ENCODE measurements around the gene DDIT3.
A peak's percentile ranks its signal among the peaks of the same experiment; 100 is the strongest.

DDIT3 gene

DNA sequence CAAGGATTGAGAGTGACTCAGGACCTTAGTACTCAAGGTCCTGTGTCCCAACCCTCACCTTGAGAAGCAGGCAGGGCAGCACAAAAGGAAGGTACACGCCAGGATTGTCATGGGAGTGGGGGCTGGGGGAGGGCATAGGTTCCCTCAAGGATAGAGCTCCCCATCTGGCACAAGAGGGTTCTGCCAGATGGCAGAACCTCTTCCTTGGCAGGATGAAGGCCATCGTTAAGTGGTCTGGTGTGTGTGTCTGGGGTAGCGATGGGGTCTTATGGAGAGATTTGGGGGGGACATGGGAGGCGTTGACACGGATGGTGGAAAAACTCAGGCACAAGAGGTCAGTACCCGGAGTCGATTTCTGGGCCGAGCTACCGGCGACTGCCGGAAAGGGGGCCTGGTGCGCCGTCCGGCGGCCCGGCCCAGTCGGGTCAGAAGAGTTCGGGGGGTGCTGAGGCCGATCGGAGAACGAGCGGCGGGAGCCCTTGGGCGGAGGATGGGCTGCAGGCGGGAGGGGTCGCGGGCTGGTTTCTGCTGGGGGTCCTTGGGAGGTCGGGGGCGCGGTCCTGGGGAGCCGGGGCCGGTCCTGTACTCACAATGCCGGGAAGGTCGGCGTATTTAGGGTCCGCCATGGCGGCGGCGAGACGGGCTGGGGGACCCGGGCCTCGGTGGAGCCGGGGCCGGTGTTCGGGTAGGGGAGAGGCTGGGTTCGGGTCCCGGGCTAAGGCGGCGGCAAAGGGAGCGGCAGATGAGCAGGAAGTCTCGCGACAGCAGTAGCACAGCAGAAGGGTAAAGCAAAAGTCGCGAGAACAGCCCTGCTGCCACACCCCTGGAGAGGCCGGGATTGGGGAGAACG is 26.3 kb upstream of the DDIT3 start, which contains the start of gene DCTN2:
Gene DCTN2, minus strand, starts transcription at position 755 of the 850 bp plus-strand sequence. Its CDS starts 129 bp downstream, at position 626.
- peak; percentile 84 for DNase-seq

DNA sequence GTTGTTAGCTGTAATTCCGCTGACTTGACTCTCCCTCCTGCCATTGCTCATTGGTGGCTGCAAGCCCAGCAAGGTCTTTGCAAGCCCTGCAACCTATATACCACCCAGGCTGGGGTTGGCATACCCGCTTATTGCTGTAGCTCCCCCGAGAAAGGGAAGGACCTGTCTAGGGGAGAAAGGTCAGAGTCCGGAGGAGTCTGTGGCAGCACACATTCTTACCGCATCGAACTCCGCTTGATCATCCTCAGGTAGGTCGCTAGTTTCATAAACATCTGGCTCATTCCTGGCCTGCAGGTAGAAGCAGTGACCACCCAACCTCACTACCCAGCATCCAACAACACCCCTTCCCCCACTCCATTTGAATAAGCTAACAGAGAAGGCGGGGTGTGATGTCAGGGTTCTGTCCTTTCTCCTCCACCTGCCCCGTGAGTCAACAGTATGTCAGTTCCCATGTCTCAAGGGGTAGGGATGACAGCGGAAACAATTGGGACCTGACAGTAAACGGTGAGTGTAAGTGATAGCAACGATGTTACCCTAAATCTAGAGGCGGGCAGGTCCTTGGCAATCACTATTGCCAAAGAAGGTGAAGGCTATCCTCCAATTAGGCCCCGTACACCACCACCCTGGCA is 25.6 kb upstream of the DDIT3 start:
- DNase-seq, result no peak

DNA sequence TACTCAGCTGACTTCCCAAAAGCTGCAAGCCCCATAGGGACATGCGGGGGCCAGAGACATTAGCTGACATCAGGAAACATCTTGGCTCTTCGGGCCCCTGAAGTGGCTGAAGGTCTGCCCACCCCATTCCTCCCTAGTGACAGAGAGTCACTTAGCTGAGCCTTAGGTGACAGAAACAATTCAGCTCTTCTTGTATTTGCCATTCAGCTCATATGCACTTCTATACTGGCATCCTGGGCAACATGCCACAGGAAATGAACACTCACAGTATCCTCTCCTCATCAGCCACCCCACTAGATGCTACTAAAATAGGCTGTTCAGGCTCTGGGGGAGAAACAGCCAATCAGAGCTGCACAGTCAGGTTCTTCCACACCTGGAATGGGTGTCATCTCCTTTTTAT is 23.3 kb upstream of the DDIT3 start:
- no peak for DNase-seq

DNA sequence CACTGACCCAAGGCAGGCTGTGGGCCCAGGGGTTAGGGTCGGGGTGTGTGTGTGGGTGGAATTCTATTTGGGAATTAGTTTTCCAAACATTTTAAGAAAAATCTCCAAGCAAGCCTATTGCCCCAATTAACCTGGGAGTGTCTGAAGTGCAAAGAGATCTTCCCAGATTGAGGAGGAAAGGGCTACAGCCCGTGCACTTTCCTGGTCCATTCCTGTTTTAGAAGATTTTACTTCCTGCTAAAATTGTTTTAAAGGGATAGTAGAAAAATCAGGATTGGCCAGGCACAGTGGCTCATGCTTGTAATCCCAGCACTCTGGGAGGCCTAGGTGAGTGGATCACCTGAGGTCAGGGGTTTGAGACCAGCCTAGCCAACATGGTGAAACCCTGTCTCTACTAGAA is 21.4 kb upstream of the DDIT3 start:
- no peak for DNase-seq

DNA sequence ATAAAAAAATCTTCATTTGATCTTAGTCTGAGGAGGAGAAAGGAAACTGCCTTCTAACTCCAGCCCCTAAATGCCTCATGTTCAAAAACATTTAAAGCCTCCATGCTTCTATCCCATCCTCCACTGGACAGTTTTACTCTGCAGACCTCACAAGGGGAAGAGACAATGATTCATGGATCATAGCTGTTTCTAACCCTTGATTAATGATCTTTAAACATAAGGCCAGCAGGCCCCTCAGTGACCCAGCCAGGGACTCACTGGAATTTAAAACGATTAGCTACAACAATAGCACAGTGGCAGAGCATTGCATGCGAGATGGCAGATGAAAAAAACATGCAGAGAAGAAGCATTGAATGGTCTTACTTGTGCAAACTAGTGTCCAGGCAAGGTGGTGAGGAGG is 20.7 kb upstream of the DDIT3 start:
- no peak for DNase-seq

DNA sequence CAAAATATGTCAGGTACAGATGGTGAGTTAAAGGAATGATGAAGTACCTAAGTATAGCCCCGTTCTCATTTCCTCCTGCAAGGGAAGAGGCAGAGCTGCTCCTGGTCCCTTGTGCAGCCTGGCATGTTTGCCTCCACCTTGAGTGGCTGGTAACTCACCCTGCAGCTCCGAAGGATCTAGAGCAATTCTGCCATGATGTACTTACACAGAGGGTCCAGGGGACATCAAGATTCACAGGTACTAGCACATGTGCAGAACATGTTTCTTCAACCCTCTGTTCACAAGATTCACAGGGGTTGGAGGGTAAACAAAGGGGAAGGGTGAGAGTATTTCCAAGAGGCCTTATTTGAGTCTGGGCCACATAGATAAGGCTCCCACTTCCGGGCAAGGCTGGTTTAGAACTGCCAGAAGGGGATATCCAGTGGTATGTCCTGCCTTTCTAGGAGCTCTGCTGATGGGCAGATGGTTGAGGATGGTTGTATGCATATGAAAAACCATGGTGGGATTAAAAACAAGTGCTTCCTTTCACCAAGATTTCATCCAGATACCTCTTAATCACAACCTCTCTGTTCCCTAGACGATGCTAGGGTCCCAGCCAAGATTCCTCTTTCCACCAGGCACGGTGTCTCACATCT is 18.9 kb upstream of the DDIT3 start:
- DNase-seq, result no peak

DNA sequence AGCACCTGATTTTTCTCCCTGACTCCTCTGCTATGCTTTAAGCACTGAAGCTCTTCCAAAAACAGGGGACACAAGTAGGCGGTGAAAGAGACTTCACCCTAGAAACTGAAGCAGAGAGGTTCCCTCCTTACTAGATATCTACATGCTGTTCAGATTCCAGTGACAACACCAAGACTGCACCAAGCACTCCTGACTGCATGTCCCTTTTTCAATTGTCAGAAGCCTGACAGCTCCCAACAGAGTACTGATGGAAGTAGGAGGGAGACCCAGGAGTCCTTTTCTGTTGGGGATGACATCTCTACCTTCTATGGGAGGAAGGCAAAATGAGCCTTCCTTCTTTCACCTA is 16.3 kb upstream of the DDIT3 start:
- DNase-seq, result no peak

DNA sequence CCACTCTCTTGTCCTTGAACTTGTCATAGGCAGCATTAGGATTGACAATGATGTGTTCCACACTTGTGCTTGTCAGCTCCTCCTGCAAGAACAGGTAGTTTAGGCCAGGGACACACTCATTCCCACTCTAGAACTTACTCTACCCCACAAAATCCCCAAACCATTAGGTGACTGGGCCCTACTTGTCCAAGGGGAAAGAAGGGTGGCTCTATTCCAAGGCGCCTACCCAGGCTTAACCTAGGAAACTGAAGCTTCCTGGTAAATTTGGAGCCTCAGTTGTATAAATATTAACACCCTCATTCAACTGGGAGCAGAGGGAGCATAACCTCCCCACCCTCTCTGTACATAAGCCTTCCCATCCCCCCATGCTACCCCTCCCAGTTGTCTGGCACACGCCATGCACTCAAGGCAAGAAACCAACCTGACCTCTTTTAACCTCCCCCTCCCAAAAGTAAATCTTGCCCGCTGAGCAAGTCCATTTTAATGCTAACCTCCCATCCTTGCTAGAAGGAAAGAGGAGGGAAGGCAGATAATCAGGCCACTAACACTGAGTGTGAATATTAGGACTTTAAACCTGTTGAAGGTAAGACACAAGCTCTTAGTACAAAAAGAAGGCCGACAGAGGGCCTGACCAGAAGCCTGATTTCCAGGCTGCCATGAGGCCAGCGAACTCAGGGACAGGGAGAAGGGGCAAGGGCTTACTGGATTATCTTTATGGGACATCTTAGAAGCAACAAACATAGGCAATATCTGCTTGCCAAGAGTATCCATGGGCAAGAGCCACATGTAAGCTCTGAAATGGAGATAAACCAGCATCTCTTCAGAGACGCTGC is 15.7 kb upstream of the DDIT3 start:
- DNase-seq, result no peak

DNA sequence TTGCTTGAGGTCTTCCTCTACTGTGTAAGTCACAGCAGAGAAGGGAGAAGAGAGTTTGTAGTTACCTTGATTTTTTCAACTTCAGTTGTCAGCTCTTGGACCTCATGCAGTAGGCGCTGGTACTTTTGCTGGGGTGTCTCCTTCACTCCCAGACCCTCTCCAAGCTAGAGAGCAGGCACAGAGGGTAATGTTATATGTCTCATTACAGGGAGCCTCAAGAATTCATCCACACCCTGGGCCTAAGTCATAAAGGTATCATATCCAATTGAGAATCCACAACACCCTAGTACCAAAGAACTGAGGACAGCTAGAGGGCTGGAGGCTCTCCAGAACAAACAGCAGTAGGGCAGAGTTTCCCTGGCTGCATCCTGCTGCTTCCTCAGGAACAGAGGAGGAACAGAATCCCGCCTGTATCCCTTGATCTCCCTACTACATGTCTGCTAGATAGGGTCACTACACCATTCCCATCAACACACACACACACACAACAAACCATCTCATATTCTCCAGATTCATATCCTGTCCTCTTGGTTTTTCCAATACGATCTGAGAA is 14.8 kb upstream of the DDIT3 start:
- no peak for DNase-seq

DNA sequence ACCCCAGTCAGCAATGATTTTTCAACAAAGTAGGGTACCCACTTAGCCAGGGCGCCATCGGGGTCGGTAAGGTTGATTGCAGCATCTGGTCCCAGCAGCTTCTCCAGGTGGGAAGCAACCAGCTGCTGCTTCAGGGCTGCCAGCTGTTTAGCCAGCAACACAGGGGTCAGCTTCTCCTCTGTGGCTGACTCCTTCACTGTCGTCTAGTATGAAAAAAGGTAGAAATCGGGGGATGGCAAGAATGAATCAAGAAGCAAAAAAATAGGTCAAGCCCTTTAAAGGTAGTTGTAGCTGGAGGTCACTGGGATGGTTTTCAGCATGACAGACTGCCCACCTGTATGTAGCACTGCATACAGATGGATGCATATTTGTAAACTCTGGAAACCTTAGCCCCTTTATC is 13.9 kb upstream of the DDIT3 start:
- no peak for DNase-seq

DNA sequence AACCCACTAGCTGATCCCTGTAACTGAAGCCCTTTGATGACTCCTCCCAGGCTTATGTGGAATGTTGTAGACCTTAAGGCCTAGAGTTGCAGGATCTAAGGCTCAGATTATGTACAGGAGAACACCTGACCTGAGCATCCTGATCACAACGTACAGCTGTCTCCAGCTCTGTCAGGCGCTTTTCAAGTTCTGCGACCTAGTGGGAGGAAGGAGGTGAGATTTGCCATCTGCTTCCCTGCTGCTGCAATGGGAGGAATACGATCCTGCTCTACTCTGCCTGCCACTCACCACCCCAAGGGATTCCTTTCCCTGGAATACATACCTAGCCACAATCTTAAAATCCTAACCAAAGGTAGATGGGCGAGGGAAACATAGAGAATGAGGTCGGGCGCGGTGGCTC is 12.8 kb upstream of the DDIT3 start:
- DNase-seq, result no peak

DNA sequence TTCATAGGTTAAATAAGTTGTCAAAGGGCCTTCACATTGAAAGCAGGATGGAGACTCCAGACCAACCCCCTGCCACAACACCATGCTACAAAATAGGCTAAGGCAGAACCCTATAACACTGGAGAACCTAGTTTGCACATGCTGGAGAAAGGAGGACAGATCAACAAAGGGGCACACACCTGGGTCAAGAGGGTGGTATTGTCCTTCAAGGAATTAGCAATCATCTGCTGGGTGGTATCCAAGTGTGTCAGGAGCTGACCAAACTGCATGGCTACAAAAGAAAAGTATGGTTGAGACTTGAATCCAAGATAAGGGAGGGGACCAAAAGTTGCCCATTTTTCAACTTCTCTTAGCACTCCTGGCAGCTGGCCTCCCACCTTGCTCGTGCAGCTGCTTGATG is 11.5 kb upstream of the DDIT3 start:
- DNase-seq, result no peak

DNA sequence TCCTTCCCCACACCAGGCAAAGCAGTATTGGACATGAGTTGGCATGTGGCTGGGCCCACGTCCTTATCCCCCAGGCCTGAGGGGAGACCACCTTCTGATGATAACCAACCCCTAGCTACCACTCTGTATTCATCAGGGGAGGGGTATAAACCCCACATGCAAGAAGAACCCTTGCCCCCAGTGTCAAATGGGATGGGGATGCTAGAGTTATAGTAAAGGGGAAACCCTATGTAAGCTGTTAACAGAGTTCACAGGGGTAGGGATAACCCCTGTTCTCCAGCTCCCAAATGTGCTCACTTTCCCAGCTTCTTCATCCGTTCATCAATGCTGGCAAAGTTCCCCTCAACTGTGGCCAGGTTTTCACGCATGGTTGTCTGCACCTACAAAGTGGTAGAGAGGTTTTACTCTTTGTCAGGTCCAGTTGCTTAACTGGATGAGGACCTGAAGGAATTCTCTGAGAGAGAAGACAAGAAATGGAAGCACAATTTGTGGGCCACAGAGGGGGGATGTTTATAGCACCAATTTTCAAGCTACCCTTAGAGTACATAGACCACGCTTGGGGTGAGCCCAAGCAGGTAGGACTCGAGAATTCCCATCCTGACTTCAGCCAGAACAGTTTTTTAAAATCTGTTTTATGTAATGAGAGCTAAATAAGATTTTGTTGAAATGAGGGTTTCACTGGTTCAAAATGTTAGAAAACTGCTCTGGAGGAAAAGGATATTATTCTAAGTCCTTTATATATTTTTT is 10.3 kb upstream of the DDIT3 start:
- DNase-seq, result no peak

DNA sequence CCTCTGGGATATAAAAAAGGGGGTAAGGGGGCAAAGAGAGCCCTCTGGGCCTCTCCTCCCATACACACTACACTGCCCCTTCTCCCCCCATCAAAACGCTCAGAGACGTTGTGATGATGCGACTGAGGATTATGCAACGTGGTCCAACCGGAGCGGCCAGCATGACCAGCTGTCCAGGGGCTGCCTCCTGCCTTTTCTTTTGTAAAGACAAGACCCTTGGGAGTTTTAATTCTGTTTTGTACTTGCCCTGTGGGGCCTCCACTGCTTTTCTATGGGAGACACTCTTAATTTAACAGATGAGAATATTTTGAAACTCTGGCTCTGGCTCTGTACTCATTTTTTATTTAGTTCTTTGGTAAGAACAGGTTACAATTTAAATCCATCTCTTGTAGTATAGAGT is 9.5 kb upstream of the DDIT3 start:
- no peak for DNase-seq

DNA sequence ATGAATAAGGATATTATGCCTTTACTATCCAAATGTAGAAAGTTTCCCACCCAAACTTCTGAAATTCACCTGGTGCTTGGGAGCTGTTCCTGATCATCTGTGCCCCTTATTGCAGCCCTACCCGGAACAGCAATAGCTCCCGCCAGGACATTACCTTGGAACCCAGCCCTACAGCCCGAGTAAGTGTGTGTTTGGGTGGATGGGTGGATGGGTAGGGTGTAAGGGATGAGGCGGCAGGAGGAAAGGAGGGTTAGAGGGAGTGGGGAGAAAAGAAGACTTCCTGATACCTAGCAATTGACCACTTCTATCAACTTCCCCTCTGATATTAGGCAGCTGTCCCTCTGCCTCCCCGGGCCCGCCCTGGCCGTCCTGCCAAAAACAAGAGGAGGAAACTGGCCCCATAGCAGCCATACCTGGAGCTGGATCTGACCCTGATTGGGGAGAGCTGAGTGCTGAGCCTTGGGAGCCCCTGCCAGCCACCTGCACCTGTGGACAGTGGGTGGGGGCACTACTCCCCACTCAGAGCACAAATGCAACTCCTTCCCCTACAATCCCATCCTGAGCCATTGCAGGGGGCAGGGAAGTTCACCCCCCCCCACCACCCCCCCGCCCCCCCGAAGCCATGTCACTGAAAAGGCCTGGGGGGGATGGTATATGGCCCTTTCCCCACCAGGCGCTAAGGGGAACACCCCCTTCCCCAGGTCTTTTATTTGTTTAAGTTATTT is 8.7 kb upstream of the DDIT3 start:
- no peak for DNase-seq

DNA sequence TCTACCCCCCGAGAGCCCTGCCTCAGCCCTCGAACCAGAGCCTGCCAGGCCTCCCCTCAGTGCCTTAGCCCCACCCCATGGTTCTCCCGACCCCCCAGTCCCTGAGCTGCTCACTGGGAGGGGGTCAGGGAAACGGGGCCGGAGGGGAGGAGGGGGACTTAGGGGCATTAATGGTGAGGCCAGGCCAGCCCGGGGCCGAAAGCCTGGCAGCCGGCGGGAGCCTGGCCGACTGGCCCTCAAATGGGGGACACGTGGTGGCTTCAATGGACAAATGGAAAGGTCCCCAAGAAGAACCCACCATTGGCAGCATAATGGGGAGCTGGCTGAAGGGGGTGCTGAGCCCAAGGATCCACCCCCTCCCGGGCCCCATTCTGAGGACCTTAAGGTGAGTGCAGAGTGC is 7.9 kb upstream of the DDIT3 start:
- no peak for DNase-seq

DNA sequence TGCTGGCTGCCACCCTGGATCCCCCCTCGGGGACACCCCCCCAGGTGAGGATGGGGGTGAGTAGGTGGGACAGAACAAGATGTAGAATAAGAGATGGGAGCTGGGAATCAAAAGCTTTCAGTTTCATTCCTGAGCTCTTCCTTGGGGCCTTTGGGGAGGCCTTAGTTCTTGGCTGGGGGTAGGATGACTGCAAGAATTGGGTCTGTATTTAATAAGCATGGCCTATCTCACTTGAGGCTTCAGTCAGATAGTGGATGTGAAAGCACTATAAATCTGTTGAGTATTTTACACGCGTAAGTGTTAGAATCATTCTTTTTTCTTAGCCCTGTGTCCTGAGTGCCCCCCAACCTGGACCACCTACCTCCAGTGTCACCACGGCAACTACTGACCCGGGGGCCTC is 6.9 kb upstream of the DDIT3 start:
- no peak for DNase-seq

DNA sequence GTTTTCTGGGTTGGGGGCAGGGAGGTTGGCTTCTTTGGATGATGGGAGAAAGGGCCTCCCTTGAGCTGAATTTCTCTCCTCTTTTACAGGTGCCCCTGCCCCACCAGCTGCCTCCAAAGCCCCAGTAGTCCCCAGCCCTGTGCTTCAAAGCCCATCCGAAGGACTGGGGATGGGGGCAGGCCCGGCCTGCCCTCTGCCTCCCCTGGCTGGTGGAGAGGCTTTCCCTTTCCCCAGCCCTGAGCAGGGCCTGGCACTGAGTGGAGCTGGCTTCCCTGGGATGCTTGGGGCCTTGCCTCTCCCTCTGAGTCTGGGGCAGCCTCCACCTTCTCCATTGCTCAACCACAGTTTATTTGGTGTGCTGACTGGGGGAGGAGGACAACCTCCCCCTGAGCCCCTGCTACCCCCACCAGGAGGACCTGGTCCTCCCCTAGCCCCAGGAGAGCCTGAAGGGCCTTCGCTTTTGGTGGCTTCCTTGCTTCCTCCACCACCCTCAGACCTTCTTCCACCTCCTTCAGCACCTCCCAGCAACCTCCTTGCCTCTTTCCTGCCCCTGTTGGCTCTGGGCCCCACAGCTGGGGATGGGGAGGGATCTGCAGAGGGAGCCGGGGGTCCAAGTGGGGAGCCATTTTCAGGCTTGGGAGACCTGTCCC is 6.3 kb upstream of the DDIT3 start:
- no peak for DNase-seq

DNA sequence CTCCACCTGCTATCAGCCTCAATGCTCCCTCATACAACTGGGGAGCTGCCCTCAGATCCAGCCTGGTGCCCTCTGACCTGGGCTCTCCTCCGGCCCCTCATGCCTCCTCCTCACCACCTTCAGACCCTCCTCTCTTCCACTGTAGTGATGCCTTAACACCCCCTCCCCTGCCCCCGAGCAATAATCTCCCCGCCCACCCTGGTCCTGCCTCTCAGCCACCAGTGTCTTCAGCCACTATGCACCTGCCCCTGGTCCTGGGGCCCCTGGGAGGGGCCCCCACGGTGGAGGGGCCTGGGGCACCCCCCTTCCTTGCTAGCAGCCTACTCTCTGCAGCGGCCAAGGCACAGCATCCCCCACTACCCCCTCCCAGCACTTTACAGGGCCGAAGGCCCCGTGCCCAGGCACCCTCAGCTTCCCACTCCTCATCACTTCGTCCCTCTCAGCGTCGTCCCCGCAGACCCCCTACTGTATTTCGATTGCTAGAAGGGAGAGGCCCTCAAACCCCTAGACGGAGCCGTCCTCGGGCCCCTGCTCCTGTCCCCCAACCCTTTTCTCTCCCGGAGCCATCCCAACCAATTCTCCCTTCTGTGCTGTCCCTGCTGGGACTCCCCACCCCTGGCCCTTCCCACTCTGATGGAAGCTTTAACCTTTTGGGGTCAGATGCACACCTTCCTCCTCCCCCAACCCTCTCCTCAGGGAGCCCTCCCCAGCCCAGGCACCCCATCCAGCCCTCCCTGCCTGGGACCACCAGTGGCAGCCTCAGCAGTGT is 5.5 kb upstream of the DDIT3 start:
- no peak for DNase-seq
